CD4-positive, alpha-beta memory T cell (primary cell): Measurements from ENCODE around the gene LRRC36. TPM values are rescaled to one million over a fixed set of nuclear protein-coding genes. Genes with fewer than 3 reads are reported as not detected.
A peak's percentile ranks its signal among the peaks of the same experiment; 100 is the strongest.
"Not testable (repeated sequence)": the region's sequence is repeated elsewhere in the genome, so short reads cannot be mapped to it uniquely, and the experiment has no call there.

Source experiments
- CTCF ChIA-PET: fragments of 350-600 bp; sonication (Branson Sonifier 250); formaldehyde crosslinking; loops from one replicate; lab custom pipeline; 2021; ENCODE audit warnings: inconsistent platforms; ENCODE audit not compliant: partially characterized antibody; lab: Charles Lee
- POLR2A ChIA-PET: fragments of 350-600 bp; sonication (Branson Sonifier 250); formaldehyde crosslinking; loops from one replicate; lab custom pipeline; 2021; ENCODE audit not compliant: partially characterized antibody; lab: Charles Lee
- DNase-seq, 5 donors: peaks; one replicate each; pipeline versions ENCODE4 v3.0.0 to v3.0.0-alpha.2; 2020 to 2022; ENCODE audit warnings: mixed read lengths in 1 of 5
- H3K27ac ChIP-seq: one replicate; pipeline ENCODE4 v1.7.0; 2013; ENCODE audit warnings: low read depth, low read length
- H3K27me3 ChIP-seq: 2 replicates; pipeline ENCODE4 v1.7.0; 2013; ENCODE audit warnings: mild to moderate bottlenecking, low read length, moderate library complexity; ENCODE audit not compliant: insufficient read depth
- H3K36me3 ChIP-seq: 2 replicates; pipeline ENCODE4 v1.7.0; 2013; ENCODE audit warnings: mild to moderate bottlenecking, low read length, moderate library complexity; ENCODE audit not compliant: insufficient read depth
- H3K4me1 ChIP-seq: 2 replicates; pipeline ENCODE4 v1.7.0; 2013; ENCODE audit warnings: mild to moderate bottlenecking, low read length, moderate library complexity; ENCODE audit not compliant: insufficient read depth
- H3K4me3 ChIP-seq, 2 donors: one replicate each; pipeline ENCODE4 v1.7.0; 2013; ENCODE audit warnings: low read length in 2 of 2, mild to moderate bottlenecking in 1 of 2
- H3K9me3 ChIP-seq, 2 donors: one replicate each; pipeline ENCODE4 v1.7.0; 2013; ENCODE audit warnings: low read length in 2 of 2, control low read depth in 1 of 2; ENCODE audit not compliant: control insufficient read depth in 1 of 2
- H3K27ac Mint-ChIP-seq, 7 donors: one replicate each; pipeline ENCODE4 v1.8.0; 2020 to 2021; ENCODE audit warnings: mixed read lengths in 7 of 7, mild to moderate bottlenecking in 6 of 7, inconsistent platforms in 3 of 7, moderate library complexity in 3 of 7
- H3K27me3 Mint-ChIP-seq, 2 donors: one replicate each; pipeline ENCODE4 v1.8.0; 2020 to 2021; ENCODE audit warnings: mixed read lengths in 2 of 2
- H3K36me3 Mint-ChIP-seq, 2 donors: one replicate each; pipeline ENCODE4 v1.8.0; 2020 to 2021; ENCODE audit warnings: mixed read lengths in 2 of 2, inconsistent platforms in 1 of 2, mild to moderate bottlenecking in 1 of 2
- H3K4me1 Mint-ChIP-seq, 4 donors: one replicate each; pipeline ENCODE4 v1.8.0; 2020 to 2021; ENCODE audit warnings: mixed read lengths in 4 of 4, mild to moderate bottlenecking in 1 of 4
- H3K4me3 Mint-ChIP-seq, 8 donors: one replicate each; pipeline ENCODE4 v1.8.0; 2020 to 2021; ENCODE audit warnings: mixed read lengths in 8 of 8, mild to moderate bottlenecking in 7 of 8, moderate library complexity in 6 of 8, inconsistent platforms in 3 of 8
- H3K9me3 Mint-ChIP-seq, 8 donors: one replicate each; pipeline ENCODE4 v1.8.0; 2020 to 2021; ENCODE audit warnings: mixed read lengths in 8 of 8, mild to moderate bottlenecking in 5 of 8, inconsistent platforms in 3 of 8, moderate library complexity in 1 of 8
- intact Hi-C: fragments of 100-400 bp; cut with micrococcal nuclease; formaldehyde crosslinking; loops from one replicate; pipeline ENCODE4 v1.15.1; 2023
- polyA plus RNA-seq, 2 donors: library from polyadenylated mRNA; unstranded; fragments of 300-500 nt; fragmentation: Illumina TruSeq; gene quantifications; one replicate each; pipeline ENCODE4 v1.2.3, GENCODE V29; 2021
- total RNA-seq, 2 experiments: library from RNA; stranded (reverse); gene quantifications; one replicate each; pipeline ENCODE4 v1.2.3, GENCODE V29; 2021

The LRRC36 gene
- total and polyA plus RNA-seq, 4 experiments from 2014 or later, result not detected

DNA sequence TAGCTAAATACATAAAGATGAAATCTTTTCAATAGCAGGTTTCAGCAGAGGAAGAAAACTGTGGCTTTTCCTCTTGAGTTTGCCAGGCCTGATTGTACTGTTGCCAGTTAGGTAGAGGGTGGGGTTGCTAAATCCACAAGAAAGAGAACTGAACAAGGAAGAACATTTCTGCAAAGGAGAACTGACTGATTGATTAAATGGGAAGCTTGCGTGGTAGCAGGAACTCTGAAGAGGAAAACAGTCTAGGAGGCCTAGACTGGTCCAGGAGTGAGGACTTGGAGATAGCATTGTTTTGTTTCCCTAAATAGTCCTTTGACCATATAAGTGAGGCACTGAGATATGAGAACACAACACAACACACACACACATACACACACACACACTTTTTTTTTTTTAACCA lies 18.8 kb downstream of the LRRC36 start:
- intact Hi-C loops, result no loop called here

DNA sequence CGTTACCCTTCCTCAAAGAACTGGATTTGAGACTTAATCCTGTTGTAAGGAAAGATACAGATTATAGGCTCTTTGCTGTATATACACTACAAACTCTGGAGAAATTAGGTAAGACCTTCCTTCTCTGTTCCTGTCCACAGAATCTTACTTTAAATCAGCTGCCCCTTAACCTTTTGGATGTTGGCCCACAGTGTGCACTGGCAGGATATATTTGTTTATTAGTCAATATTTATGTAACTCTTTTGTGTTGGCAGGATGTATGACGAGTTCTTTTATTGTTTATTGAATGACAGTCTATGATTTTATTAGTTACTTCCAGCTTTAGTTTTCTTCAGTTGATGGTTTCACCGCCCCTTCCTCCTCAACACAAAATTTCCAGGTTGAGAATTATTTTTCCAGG lies 19.7 kb downstream of the LRRC36 start:
- no peaks in the 10 kb centered on the region for H3K36me3 Mint-ChIP-seq
- no peaks in the 10 kb centered on the region for H3K9me3 ChIP-seq
- intact Hi-C loops, result no loop called here
- no peaks in the 10 kb centered on the region for H3K4me1 ChIP-seq
- no peak for DNase-seq
- H3K27ac Mint-ChIP-seq, result no peak overlapping the region
- H3K27me3 ChIP-seq, result no peaks in the 10 kb centered on the region
- no peak overlapping the region for H3K27ac ChIP-seq
- no peaks in the 10 kb centered on the region for H3K36me3 ChIP-seq
- no peaks in the 10 kb centered on the region for H3K9me3 Mint-ChIP-seq
- POLR2A ChIA-PET, result no interaction called here
- no peak overlapping the region for H3K4me3 Mint-ChIP-seq
- H3K4me1 Mint-ChIP-seq, result no peaks in the 10 kb centered on the region
- CTCF ChIA-PET, result interaction anchor here (0.7 kb wide), 1 partner anchor 53 kb away, joined by 3 read pairs; no protein-coding TSS in a partner anchor
- no peak overlapping the region for H3K4me3 ChIP-seq
- H3K27me3 Mint-ChIP-seq, result peaks cover 0 to 7% of the 10 kb centered on the region in 2 donors

More for the DNA sequence above, 18.8 kb downstream of the LRRC36 start:
- H3K9me3 ChIP-seq, result no peaks in the 10 kb centered on the region
- Mint-ChIP-seq H3K27ac (peak overlapping the region in 1 of 7 donors; percentile 44), H3K27me3 (peaks cover 0 to 7% of the 10 kb centered on the region in 2 donors), H3K36me3 (no peaks in the 10 kb centered on the region), H3K9me3 (no peaks in the 10 kb centered on the region), H3K4me1 (no peaks in the 10 kb centered on the region), H3K4me3 (no peak overlapping the region)
- H3K4me3 ChIP-seq, result no peak overlapping the region
- CTCF ChIA-PET, result interaction anchor here (0.5 kb wide), 1 partner anchor 37 kb away, joined by 3 read pairs; no protein-coding TSS in a partner anchor
- H3K27me3 ChIP-seq, result no peaks in the 10 kb centered on the region
- no peak for DNase-seq
- H3K4me1 ChIP-seq, result no peaks in the 10 kb centered on the region
- H3K27ac ChIP-seq, result no peak overlapping the region
- POLR2A ChIA-PET, result interaction anchor here (0.6 kb wide), 1 partner anchor 31 kb away, joined by 3 read pairs; no protein-coding TSS in a partner anchor
- no peaks in the 10 kb centered on the region for H3K36me3 ChIP-seq

GRCh38 chr16:67349172-67349571 lies 22.6 kb downstream of the LRRC36 start:
- Mint-ChIP-seq H3K27ac (no peak overlapping the region), H3K4me1 (no peaks in the 10 kb centered on the region), H3K36me3 (no peaks in the 10 kb centered on the region), H3K4me3 (no peak overlapping the region), H3K9me3 (no peaks in the 10 kb centered on the region), H3K27me3 (peaks cover 0 to 4% of the 10 kb centered on the region in 2 donors)
- POLR2A ChIA-PET, result no interaction called here
- no peaks in the 10 kb centered on the region for H3K27me3 ChIP-seq
- H3K4me1 ChIP-seq, result no peaks in the 10 kb centered on the region
- H3K4me3 ChIP-seq, result no peak overlapping the region
- CTCF ChIA-PET, result no interaction called here
- intact Hi-C loops, result no loop called here
- no peak overlapping the region for H3K27ac ChIP-seq
- H3K9me3 ChIP-seq, result no peaks in the 10 kb centered on the region
- H3K36me3 ChIP-seq, result no peaks in the 10 kb centered on the region
- peak in 4 of 5 donors; percentile 13 to 27 (median 18) for DNase-seq

DNA sequence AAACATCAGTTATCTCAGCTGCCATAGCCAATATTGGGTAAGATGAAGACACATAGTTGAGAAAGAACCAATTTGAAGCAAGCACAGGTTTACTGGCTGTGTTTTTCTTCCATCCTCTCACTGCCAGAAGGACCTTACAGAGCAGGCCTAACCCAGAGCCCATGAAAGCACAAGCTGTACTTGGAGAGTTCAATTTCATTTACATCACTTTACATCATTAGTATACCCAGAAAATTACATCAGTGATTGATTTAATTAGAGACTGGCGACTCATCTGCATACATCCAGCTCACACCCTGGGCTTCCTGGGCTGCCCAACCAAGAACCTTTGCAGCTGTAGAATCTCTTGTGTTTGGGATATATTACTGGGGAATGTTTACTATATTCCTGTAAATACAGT lies 23.7 kb downstream of the LRRC36 start:
- CTCF ChIA-PET, result interaction anchor here (0.6 to 0.7 kb wide), 2 partner anchors 12 to 787 kb away, joined by 3 read pairs; no protein-coding TSS in a partner anchor

DNA sequence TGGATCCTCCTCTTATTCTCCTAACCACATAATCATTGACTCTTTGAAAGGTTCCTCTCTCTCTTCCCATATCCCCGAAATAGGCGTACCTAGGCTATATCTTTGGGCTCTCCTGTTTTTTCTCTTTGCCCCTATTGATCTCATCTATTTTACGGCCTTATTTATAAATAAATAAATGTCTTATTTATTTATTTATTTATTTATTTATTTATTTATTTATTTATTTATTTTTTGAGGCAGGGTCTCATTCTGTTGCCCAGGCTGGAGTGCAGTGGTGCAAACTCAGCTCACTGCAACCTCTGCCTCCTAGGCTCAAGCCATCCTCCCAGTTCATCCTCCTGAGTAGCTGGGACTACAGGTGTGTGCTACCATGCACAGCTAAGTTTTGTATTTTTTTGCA lies 25.8 kb downstream of the LRRC36 start:
- H3K27me3 Mint-ChIP-seq, H3K9me3 Mint-ChIP-seq, POLR2A ChIA-PET, H3K36me3 Mint-ChIP-seq, H3K27ac ChIP-seq, H3K4me3 ChIP-seq, H3K36me3 ChIP-seq, H3K9me3 ChIP-seq, H3K27me3 ChIP-seq, H3K4me1 ChIP-seq, H3K4me3 Mint-ChIP-seq, intact Hi-C loops, DNase-seq, H3K4me1 Mint-ChIP-seq: not testable (repeated sequence)
- CTCF ChIA-PET, result interaction anchor here (1.6 kb wide), 1 partner anchor 76 kb away, joined by 3 read pairs; no protein-coding TSS in a partner anchor
- H3K27ac Mint-ChIP-seq, result peak overlapping the region in 1 of 7 donors; percentile 16

More for the DNA sequence above, 23.7 kb downstream of the LRRC36 start:
- Histone ChIP-seq H3K9me3 (no peaks in the 10 kb centered on the region), H3K27ac (no peak overlapping the region), H3K4me3 (no peak overlapping the region), H3K27me3 (no peaks in the 10 kb centered on the region), H3K36me3 (no peaks in the 10 kb centered on the region), H3K4me1 (no peaks in the 10 kb centered on the region)
- Mint-ChIP-seq H3K9me3 (no peaks in the 10 kb centered on the region), H3K4me1 (no peaks in the 10 kb centered on the region), H3K27me3 (peaks cover 0 to 4% of the 10 kb centered on the region in 2 donors), H3K36me3 (no peaks in the 10 kb centered on the region), H3K27ac (peak overlapping the region in 1 of 7 donors; percentile 58), H3K4me3 (no peak overlapping the region)
- intact Hi-C loops, result no loop called here
- POLR2A ChIA-PET, result interaction anchor here (0.5 kb wide), 1 partner anchor 83 kb away, joined by 3 read pairs; no protein-coding TSS in a partner anchor
- DNase-seq, result no peak

- no peak overlapping the region for H3K27ac ChIP-seq
- POLR2A ChIA-PET, result no interaction called here
- CTCF ChIA-PET, result interaction anchor here (0.5 to 0.6 kb wide), 2 partner anchors 135 to 359 kb away, joined by 3 read pairs; no protein-coding TSS in a partner anchor
- H3K36me3 ChIP-seq, result no peaks in the 10 kb centered on the region
- Mint-ChIP-seq H3K36me3 (no peaks in the 10 kb centered on the region), H3K9me3 (no peaks in the 10 kb centered on the region), H3K4me1 (peaks cover 0 to 6% (median 0%) of the 10 kb centered on the region in 4 donors), H3K27ac (no peak overlapping the region), H3K4me3 (no peak overlapping the region), H3K27me3 (peaks cover 5 to 6% of the 10 kb centered on the region in 2 donors)
- no peaks in the 10 kb centered on the region for H3K4me1 ChIP-seq
- H3K4me3 ChIP-seq, result no peak overlapping the region
- no peaks in the 10 kb centered on the region for H3K9me3 ChIP-seq
- DNase-seq, result no peak
- intact Hi-C loops, result no loop called here
- no peaks in the 10 kb centered on the region for H3K27me3 ChIP-seq
Observed at GRCh38 chr16:67356396-67356795, 29.8 kb downstream of the LRRC36 start.

DNA sequence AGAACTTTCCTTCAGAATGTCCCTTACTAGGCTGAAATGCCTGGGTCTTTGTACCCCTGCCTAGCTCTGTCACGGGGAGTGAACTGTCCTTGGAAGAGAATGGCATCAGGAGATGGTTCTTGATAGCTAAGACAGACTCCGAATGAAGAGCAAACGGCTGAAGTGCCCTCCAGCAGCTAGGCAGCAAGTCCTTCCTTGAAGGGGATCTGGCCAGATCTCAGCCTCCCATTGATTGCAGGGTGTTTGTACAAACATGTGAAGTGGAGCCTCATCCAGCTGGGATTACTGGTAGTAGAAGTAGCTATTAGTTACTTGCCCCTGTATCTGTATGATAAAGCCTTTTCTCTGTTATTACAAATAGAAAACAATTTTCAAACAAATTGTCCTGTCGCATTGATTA lies 30.9 kb downstream of the LRRC36 start:
- Histone ChIP-seq H3K4me1 (no peaks in the 10 kb centered on the region), H3K27ac (no peak overlapping the region), H3K27me3 (no peaks in the 10 kb centered on the region), H3K36me3 (no peaks in the 10 kb centered on the region), H3K9me3 (no peaks in the 10 kb centered on the region), H3K4me3 (no peak overlapping the region)
- DNase-seq, result no peak
- H3K9me3 Mint-ChIP-seq, result no peaks in the 10 kb centered on the region
- H3K4me3 Mint-ChIP-seq, result no peak overlapping the region
- CTCF ChIA-PET, result no interaction called here
- H3K36me3 Mint-ChIP-seq, result no peaks in the 10 kb centered on the region
- H3K27me3 Mint-ChIP-seq, result peaks cover 5 to 6% of the 10 kb centered on the region in 2 donors
- intact Hi-C loops, result no loop called here
- H3K27ac Mint-ChIP-seq, result no peak overlapping the region
- POLR2A ChIA-PET, result no interaction called here
- H3K4me1 Mint-ChIP-seq, result peaks cover 0 to 6% (median 0%) of the 10 kb centered on the region in 4 donors
